HepG2 (cell line): ENCODE data around the gene SLC9A8. TPM values are rescaled to one million over a fixed set of nuclear protein-coding genes. Genes with fewer than 3 reads are reported as not detected.

Experiments used
- BCL6 ChIP-seq: IDR thresholded peaks from 2 replicates; pipeline ENCODE4 v1.6.1; 2016; ENCODE audit warnings: missing genetic modification reagents, missing compliant biosample characterization
- CBFB ChIP-seq: sonication (generic); formaldehyde crosslinking; IDR thresholded peaks from 2 replicates; pipeline ENCODE4 v1.4.0; 2020; ENCODE audit warnings: missing genetic modification reagents
- CBX5 ChIP-seq: sonication (generic); formaldehyde crosslinking; IDR thresholded peaks from 2 replicates; pipeline ENCODE4 v1.4.0; 2020; ENCODE audit warnings: missing genetic modification reagents, borderline replicate concordance
- EEA1 ChIP-seq: sonication (generic); formaldehyde crosslinking; IDR thresholded peaks from 2 replicates; pipeline ENCODE4 v1.5.1; 2020; ENCODE audit warnings: mild to moderate bottlenecking, missing genetic modification reagents, borderline replicate concordance
- GATAD2A ChIP-seq: IDR thresholded peaks from 2 replicates; pipeline ENCODE4 v1.6.1; 2016
- KLF6 ChIP-seq: IDR thresholded peaks from 2 replicates; pipeline ENCODE4 v1.8.0; 2016; ENCODE audit warnings: missing biosample characterization, missing genetic modification reagents
- MAFF ChIP-seq: IDR thresholded peaks from 2 replicates; pipeline ENCODE4 v1.6.1; 2011; ENCODE audit warnings: low read depth, low read length, improper control_type of control experiment
- MTF2 ChIP-seq: sonication (generic); formaldehyde crosslinking; IDR thresholded peaks from 2 replicates; pipeline ENCODE4 v1.5.0; 2020; ENCODE audit warnings: missing genetic modification reagents, borderline replicate concordance
- NCOA1 ChIP-seq: sonication (generic); formaldehyde crosslinking; IDR thresholded peaks from 2 replicates; pipeline ENCODE4 v1.9.0; 2021; ENCODE audit warnings: missing genetic modification reagents
- PAWR ChIP-seq: sonication (generic); formaldehyde crosslinking; IDR thresholded peaks from 2 replicates; pipeline ENCODE4 v1.4.0; 2020; ENCODE audit warnings: missing genetic modification reagents, mild to moderate bottlenecking, borderline replicate concordance
- PHF21A ChIP-seq: sonication (generic); formaldehyde crosslinking; IDR thresholded peaks from 2 replicates; pipeline ENCODE4 v1.5.0; 2020; ENCODE audit warnings: mild to moderate bottlenecking, missing genetic modification reagents
- SMAD9 ChIP-seq: sonication (generic); formaldehyde crosslinking; IDR thresholded peaks from 2 replicates; pipeline ENCODE4 v1.5.1; 2020; ENCODE audit warnings: mild to moderate bottlenecking, missing genetic modification reagents
- TBX2 ChIP-seq: sonication (generic); formaldehyde crosslinking; IDR thresholded peaks from 2 replicates; pipeline ENCODE4 v1.5.0; 2020; ENCODE audit warnings: missing genetic modification reagents, mild to moderate bottlenecking, borderline replicate concordance
- ZMYM3 ChIP-seq: sonication (generic); formaldehyde crosslinking; IDR thresholded peaks from 2 replicates; pipeline ENCODE4 v1.5.1; 2020; ENCODE audit warnings: mild to moderate bottlenecking, missing genetic modification reagents
- ZNF205 ChIP-seq: IDR thresholded peaks from 2 replicates; pipeline ENCODE4 v1.6.1; 2018; ENCODE audit warnings: missing biosample characterization, missing genetic modification reagents
- ZNF317 ChIP-seq: sonication (generic); formaldehyde crosslinking; IDR thresholded peaks from 2 replicates; pipeline ENCODE4 v1.5.0; 2020; ENCODE audit warnings: mild to moderate bottlenecking, missing genetic modification reagents
- ZNF354B ChIP-seq: sonication (generic); formaldehyde crosslinking; IDR thresholded peaks from 2 replicates; pipeline ENCODE4 v1.8.0; 2022; ENCODE audit warnings: mild to moderate bottlenecking, missing genetic modification reagents
- ZZZ3 ChIP-seq: sonication (generic); formaldehyde crosslinking; IDR thresholded peaks from 2 replicates; pipeline ENCODE4 v1.4.0; 2020; ENCODE audit warnings: missing genetic modification reagents, mild to moderate bottlenecking, borderline replicate concordance
- polyA plus RNA-seq, 8 experiments: library from polyadenylated mRNA; depleted of rRNA in 3 of 8; stranded (reverse) in 7 of 8; unstranded in 1 of 8; fragments of >200 nt; fragmentation: Illumina TruSeq in 4 of 8; extraction: Trizol in 4 of 8; gene quantifications; 2 replicates each; pipeline versions ENCODE4 v1.2.1 to v1.2.3, GENCODE V29; 2011 to 2016; ENCODE audit warnings: low read depth in 4 of 8, missing spikeins in 1 of 8, mixed read lengths in 1 of 8; ENCODE audit not compliant: insufficient read depth in 1 of 8
- total RNA-seq, 5 experiments: library from RNA; depleted of rRNA; stranded (reverse); fragments of >200 nt; fragmentation: Illumina TruSeq; extraction: Trizol; gene quantifications; 2 replicates each; pipeline ENCODE4 v1.2.3, GENCODE V29; 2016; ENCODE audit warnings: low read depth in 1 of 5
- TF ChIP-seq, protein P1 (sequence below): sonication (generic); formaldehyde crosslinking; IDR thresholded peaks from 2 replicates; pipeline ENCODE4 v1.8.0; 2022; ENCODE audit warnings: missing genetic modification reagents, mild to moderate bottlenecking, borderline replicate concordance
- TF ChIP-seq, protein P2 (sequence below): sonication (generic); formaldehyde crosslinking; IDR thresholded peaks from 2 replicates; pipeline ENCODE4 v1.5.1; 2020; ENCODE audit warnings: missing genetic modification reagents, mild to moderate bottlenecking, borderline replicate concordance
- TF ChIP-seq, protein P3 (sequence below): sonication (generic); formaldehyde crosslinking; IDR thresholded peaks from 2 replicates; pipeline ENCODE4 v1.4.0; 2020; ENCODE audit warnings: missing genetic modification reagents
- TF ChIP-seq, protein P4 (sequence below): sonication (generic); formaldehyde crosslinking; IDR thresholded peaks from 2 replicates; pipeline ENCODE4 v1.5.0; 2020; ENCODE audit warnings: mild to moderate bottlenecking, missing genetic modification reagents, borderline replicate concordance

The SLC9A8 gene
- total and polyA plus RNA-seq, 2 of the 13 experiments (the other 11 are each of a cell fraction or from before 2014, with no cell fraction given) = 4.1 to 7.4 TPM

DNA sequence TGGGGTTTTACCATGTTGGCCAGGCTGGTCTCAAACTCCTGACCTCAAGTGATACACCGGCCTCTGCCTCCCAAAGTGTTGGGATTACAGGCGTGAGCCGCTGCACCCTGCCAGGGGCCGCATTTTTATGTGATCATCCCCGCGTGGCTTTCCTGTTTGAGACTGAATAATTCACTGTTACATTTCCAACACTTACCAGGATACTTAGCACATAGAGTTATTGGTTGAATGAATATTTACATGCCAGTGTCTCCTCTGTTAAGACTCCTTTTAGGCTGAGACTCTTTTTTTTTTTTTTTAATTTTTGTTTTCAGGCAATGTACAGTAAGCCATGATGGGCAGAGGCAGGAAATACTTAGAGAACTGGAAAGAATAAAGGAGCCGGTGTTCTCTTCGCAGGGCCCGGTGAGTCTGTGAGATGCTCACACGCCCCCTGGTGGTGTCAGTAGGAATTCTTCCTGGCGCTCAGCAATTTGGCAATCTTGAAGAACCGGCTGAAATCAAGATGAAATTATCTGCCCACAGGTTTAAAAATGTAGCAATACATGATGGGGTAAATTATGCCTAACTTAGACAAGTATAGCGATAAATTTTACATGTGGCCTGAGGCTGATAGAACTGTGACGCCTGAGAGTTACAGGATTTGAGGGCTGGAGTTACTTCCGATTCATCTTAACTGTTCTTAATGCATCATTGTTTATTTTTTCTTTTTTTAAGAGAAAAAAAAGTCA lies 115.9 kb downstream of the SLC9A8 start (continued):
- TF ChIP-seq, protein P1, sequence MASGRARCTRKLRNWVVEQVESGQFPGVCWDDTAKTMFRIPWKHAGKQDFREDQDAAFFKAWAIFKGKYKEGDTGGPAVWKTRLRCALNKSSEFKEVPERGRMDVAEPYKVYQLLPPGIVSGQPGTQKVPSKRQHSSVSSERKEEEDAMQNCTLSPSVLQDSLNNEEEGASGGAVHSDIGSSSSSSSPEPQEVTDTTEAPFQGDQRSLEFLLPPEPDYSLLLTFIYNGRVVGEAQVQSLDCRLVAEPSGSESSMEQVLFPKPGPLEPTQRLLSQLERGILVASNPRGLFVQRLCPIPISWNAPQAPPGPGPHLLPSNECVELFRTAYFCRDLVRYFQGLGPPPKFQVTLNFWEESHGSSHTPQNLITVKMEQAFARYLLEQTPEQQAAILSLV (CRISPR knock-in tag) = no peak
- TF ChIP-seq, protein P2, sequence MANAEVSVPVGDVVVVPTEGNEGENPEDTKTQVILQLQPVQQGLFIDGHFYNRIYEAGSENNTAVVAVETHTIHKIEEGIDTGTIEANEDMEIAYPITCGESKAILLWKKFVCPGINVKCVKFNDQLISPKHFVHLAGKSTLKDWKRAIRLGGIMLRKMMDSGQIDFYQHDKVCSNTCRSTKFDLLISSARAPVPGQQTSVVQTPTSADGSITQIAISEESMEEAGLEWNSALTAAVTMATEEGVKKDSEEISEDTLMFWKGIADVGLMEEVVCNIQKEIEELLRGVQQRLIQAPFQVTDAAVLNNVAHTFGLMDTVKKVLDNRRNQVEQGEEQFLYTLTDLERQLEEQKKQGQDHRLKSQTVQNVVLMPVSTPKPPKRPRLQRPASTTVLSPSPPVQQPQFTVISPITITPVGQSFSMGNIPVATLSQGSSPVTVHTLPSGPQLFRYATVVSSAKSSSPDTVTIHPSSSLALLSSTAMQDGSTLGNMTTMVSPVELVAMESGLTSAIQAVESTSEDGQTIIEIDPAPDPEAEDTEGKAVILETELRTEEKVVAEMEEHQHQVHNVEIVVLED (CRISPR knock-in tag) = no peak
- no peak for TF ChIP-seq EEA1 (CRISPR knock-in tag)
- no peak for TF ChIP-seq ZZZ3 (CRISPR knock-in tag)
- TF ChIP-seq MAFF = peak; percentile 29; the same call in 1 of the 2 replicates
- TF ChIP-seq MTF2 (CRISPR knock-in tag) = no peak
- no peak for TF ChIP-seq PAWR (CRISPR knock-in tag)
- TF ChIP-seq ZNF317 (CRISPR knock-in tag) = peak; percentile 35; the same call in 1 of the 2 replicates
- no peak for TF ChIP-seq CBFB (CRISPR knock-in tag)
- TF ChIP-seq SMAD9 (CRISPR knock-in tag) = no peak
- TF ChIP-seq CBX5 = peak; percentile 11; the same call in 1 of the 2 replicates
- TF ChIP-seq, protein P3, sequence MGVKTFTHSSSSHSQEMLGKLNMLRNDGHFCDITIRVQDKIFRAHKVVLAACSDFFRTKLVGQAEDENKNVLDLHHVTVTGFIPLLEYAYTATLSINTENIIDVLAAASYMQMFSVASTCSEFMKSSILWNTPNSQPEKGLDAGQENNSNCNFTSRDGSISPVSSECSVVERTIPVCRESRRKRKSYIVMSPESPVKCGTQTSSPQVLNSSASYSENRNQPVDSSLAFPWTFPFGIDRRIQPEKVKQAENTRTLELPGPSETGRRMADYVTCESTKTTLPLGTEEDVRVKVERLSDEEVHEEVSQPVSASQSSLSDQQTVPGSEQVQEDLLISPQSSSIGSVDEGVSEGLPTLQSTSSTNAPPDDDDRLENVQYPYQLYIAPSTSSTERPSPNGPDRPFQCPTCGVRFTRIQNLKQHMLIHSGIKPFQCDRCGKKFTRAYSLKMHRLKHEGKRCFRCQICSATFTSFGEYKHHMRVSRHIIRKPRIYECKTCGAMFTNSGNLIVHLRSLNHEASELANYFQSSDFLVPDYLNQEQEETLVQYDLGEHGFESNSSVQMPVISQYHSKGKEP (CRISPR knock-in tag) = no peak; the same call in 1 of the 2 replicates
- peak; percentile 51; the same call in 1 of the 2 replicates for TF ChIP-seq PHF21A (CRISPR knock-in tag)
- peak; percentile 51 for TF ChIP-seq BCL6
- no peak for TF ChIP-seq ZNF354B
- 0 out of 2 replicates have a peak, but pooled peaks have one; percentile 45 for TF ChIP-seq ZMYM3 (CRISPR knock-in tag)
- TF ChIP-seq GATAD2A (CRISPR knock-in tag) = peak; percentile 82
- TF ChIP-seq NCOA1 (CRISPR knock-in tag) = no peak
- TF ChIP-seq, protein P4, sequence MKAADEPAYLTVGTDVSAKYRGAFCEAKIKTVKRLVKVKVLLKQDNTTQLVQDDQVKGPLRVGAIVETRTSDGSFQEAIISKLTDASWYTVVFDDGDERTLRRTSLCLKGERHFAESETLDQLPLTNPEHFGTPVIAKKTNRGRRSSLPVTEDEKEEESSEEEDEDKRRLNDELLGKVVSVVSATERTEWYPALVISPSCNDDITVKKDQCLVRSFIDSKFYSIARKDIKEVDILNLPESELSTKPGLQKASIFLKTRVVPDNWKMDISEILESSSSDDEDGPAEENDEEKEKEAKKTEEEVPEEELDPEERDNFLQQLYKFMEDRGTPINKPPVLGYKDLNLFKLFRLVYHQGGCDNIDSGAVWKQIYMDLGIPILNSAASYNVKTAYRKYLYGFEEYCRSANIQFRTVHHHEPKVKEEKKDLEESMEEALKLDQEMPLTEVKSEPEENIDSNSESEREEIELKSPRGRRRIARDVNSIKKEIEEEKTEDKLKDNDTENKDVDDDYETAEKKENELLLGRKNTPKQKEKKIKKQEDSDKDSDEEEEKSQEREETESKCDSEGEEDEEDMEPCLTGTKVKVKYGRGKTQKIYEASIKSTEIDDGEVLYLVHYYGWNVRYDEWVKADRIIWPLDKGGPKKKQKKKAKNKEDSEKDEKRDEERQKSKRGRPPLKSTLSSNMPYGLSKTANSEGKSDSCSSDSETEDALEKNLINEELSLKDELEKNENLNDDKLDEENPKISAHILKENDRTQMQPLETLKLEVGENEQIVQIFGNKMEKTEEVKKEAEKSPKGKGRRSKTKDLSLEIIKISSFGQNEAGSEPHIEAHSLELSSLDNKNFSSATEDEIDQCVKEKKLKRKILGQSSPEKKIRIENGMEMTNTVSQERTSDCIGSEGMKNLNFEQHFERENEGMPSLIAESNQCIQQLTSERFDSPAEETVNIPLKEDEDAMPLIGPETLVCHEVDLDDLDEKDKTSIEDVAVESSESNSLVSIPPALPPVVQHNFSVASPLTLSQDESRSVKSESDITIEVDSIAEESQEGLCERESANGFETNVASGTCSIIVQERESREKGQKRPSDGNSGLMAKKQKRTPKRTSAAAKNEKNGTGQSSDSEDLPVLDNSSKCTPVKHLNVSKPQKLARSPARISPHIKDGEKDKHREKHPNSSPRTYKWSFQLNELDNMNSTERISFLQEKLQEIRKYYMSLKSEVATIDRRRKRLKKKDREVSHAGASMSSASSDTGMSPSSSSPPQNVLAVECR (CRISPR knock-in tag) = peak; percentile 18; the same call in 1 of the 2 replicates
- peak; percentile 58 for TF ChIP-seq TBX2 (CRISPR knock-in tag)
- TF ChIP-seq KLF6 (CRISPR knock-in tag) = peak; percentile 34; the same call in 1 of the 2 replicates
- peak; percentile 80; the same call in 1 of the 2 replicates for TF ChIP-seq ZNF205 (CRISPR knock-in tag)
